ENCODE results near the gene TMEM92.
"Not testable (repeated sequence)": the region's sequence is repeated elsewhere in the genome, so short reads cannot be mapped to it uniquely, and the experiment has no call there.

TMEM92 gene

DNA sequence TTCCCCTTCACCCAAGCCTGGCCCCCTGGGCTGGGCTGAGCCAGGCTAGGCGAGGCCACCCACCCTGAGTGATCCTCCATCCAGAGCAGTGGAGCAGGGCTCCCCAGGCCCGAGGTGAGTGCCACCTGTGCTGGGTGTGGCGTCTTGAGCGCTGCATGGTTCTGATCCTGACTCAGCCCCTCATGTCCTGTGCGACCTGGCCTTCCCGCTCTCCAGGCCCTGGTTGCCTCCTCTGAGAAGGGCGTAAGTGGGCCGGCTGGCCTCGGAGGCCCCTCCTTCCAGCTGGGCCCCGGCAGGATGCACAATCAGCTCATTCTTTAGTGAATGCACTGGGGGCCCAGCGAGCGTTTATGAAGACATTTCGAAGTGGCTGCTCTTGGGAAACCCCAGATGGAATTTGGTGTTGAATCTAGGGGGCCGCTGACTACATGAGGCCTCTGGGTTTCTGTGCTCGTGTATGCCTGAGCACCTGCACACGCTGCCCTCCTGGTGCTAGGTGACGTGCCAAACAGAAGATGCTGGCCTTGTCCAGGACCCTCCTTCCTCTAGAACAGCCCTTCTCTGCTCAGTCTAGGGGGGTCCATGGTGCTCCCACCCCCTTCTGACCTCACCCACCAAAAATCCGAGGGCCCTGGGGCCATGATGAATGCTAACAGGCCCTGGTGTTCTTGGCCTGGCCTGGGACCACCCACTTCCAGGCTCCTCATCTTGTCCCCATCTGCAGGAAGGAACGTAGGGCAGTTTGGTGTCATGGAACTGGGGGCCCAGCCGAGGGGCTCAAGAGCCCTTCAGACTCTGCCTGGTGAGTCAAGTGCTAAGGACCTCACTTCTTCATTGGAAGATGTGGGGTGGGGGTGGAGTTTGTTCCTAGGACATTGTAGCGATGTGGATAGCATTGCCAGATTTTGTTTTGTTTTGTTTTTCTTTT, 3.6 kb upstream of the TMEM92 start:
- H3K27ac ChIP-seq (ENCODE audit: low read depth, low read length), result no peak overlapping the region

DNA sequence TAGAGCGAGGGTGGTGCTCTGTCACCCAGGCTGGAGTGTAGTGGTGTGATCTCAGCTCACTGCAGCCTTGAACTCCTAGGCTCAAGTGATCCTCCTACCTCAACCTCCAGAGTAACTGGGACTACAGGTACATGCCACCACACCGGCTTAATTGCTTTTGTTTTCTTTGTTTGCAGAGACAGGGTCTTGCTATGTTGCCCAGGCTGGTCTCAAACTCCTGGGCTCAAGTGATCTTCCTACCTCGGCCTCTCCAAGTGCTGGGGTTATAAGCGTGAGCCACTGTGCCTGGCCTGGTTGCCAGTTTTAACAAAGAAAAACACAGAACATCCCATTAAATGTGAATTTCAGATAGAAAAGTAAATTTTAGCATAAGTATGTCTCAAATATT, 2.9 kb upstream of the TMEM92 start:
- not testable (repeated sequence) for H3K9me3 ChIP-seq (ENCODE audit: control insufficient read depth, insufficient read depth, low read depth, low read length); H3K27me3 ChIP-seq (ENCODE audit: control insufficient read depth, insufficient read depth, low read length); H3K4me3 ChIP-seq (ENCODE audit: low read depth, low read length); H3K36me3 ChIP-seq (ENCODE audit: control insufficient read depth, insufficient read depth, low read length); H3K27ac ChIP-seq (ENCODE audit: low read depth, low read length); H3K9ac ChIP-seq (ENCODE audit: low read length)
- H3K4me1 ChIP-seq (ENCODE audit: control insufficient read depth, insufficient read depth, low read length), result peaks cover 46% of the 10 kb centered on the region

More for the DNA sequence above, 3.6 kb upstream of the TMEM92 start:
- Histone ChIP-seq H3K4me3 (ENCODE audit: low read depth, low read length) (no peak overlapping the region), H3K36me3 (ENCODE audit: control insufficient read depth, insufficient read depth, low read length) (no peaks in the 10 kb centered on the region), H3K9ac (ENCODE audit: low read length) (no peak overlapping the region), H3K9me3 (ENCODE audit: control insufficient read depth, insufficient read depth, low read depth, low read length) (no peaks in the 10 kb centered on the region), H3K4me1 (ENCODE audit: control insufficient read depth, insufficient read depth, low read length) (peaks cover 52% of the 10 kb centered on the region), H3K27me3 (ENCODE audit: control insufficient read depth, insufficient read depth, low read length) (no peaks in the 10 kb centered on the region)

DNA sequence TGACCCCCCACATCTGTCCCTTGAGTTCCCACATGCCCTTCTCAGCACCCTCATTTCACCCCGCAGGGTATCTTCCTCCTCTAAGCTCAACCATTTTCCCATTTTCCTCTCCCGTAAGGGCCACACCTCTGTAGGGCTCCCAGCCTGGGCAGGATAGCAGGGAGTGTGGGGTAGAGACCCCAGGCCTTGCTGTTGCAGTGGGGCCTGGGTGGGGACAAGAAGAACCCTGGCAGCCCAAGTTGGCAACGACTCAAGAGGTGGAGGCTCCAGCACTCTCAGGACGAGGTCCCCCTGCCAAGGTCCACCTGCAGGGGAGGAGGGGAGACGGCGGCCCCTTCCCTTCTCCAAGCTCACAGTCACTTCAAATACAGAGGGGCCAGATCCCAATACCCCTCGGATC, 2.0 kb upstream of the TMEM92 start:
- H3K4me3 ChIP-seq (ENCODE audit: low read depth, low read length), result peak overlapping the region; percentile 64
- no peaks in the 10 kb centered on the region for H3K27me3 ChIP-seq (ENCODE audit: control insufficient read depth, insufficient read depth, low read length)
- H3K27ac ChIP-seq (ENCODE audit: low read depth, low read length), result no peak overlapping the region
- no peaks in the 10 kb centered on the region for H3K36me3 ChIP-seq (ENCODE audit: control insufficient read depth, insufficient read depth, low read length)
- H3K9ac ChIP-seq (ENCODE audit: low read length), result no peak overlapping the region
- H3K9me3 ChIP-seq (ENCODE audit: control insufficient read depth, insufficient read depth, low read depth, low read length), result no peaks in the 10 kb centered on the region
- peaks cover 49% of the 10 kb centered on the region for H3K4me1 ChIP-seq (ENCODE audit: control insufficient read depth, insufficient read depth, low read length)

DNA sequence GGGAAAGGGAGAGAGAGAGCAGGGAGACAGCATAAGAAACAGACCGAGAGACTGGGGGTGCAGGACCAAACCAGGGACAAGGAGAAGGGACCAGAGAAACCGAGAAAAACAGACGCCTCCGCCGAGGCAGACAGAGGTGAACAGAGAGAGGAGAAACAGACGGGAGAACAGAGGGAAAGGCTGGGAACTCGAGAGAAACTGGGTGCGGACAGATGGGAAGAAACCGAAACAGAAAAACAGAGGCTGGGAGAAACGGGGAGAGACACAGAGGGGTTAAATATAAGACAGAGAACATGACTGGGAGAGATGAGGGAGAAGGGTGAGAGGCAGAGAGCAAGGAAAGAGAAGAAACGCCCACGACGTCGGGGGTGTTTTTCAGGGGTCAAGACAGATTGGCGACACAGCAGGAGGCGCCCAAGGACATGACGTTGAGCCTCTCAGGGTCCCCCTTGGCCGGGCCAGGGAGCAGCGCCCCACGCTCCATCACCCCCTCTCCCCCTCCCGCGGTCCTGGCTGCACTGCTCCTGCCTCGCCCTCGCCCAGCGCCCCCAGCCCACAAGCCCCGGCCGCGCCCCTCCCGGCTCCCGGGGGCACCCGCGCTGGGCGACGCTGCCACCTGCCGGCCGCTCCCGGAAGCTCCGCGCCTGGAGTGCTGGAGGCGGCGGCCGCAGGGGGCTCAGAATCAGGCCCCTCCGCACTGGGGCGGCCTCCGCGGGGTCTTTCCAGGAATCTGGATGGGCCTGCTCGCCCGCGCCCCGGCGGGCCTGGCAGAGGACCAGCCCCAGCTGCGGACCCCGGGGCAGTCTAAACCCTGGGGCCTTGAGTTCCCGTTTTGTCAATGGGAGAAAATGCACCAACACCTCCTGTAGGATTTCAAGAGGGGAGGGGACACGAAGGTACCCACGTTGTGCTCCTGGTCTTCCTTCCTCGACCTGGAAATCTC, 1.3 kb upstream of the TMEM92 start:
- H3K4me3 ChIP-seq (ENCODE audit: low read depth, low read length), result peak overlapping the region; percentile 64
- H3K9ac ChIP-seq (ENCODE audit: low read length), result no peak overlapping the region
- no peaks in the 10 kb centered on the region for H3K9me3 ChIP-seq (ENCODE audit: control insufficient read depth, insufficient read depth, low read depth, low read length)
- H3K27me3 ChIP-seq (ENCODE audit: control insufficient read depth, insufficient read depth, low read length), result no peaks in the 10 kb centered on the region
- H3K27ac ChIP-seq (ENCODE audit: low read depth, low read length), result no peak overlapping the region
- no peaks in the 10 kb centered on the region for H3K36me3 ChIP-seq (ENCODE audit: control insufficient read depth, insufficient read depth, low read length)
- H3K4me1 ChIP-seq (ENCODE audit: control insufficient read depth, insufficient read depth, low read length), result peaks cover 56% of the 10 kb centered on the region

DNA sequence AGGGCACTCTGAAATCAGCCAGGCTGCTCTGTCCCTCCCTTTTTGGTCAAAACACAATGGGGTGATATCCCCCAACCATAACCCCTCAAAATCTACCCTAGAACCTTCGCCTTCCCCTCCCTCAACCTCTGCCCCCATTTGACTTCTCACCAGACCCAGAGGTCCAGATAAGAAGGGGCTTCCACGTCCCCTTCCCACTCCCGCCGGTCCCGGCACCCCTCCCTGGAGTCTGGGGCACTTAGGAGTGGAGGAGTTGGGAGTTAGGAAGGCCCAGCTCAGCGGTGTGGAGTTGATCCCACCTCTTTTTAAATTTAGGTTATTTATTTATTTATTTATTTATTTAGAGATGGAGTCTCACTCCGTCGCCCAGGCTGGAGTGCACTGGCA, 619 bp upstream of the TMEM92 start:
- Histone ChIP-seq H3K9ac (ENCODE audit: low read length) (no peak overlapping the region), H3K4me1 (ENCODE audit: control insufficient read depth, insufficient read depth, low read length) (peaks cover 57% of the 10 kb centered on the region), H3K4me3 (ENCODE audit: low read depth, low read length) (peak overlapping the region; percentile 64), H3K27me3 (ENCODE audit: control insufficient read depth, insufficient read depth, low read length) (no peaks in the 10 kb centered on the region), H3K9me3 (ENCODE audit: control insufficient read depth, insufficient read depth, low read depth, low read length) (no peaks in the 10 kb centered on the region), H3K36me3 (ENCODE audit: control insufficient read depth, insufficient read depth, low read length) (no peaks in the 10 kb centered on the region), H3K27ac (ENCODE audit: low read depth, low read length) (no peak overlapping the region)

DNA sequence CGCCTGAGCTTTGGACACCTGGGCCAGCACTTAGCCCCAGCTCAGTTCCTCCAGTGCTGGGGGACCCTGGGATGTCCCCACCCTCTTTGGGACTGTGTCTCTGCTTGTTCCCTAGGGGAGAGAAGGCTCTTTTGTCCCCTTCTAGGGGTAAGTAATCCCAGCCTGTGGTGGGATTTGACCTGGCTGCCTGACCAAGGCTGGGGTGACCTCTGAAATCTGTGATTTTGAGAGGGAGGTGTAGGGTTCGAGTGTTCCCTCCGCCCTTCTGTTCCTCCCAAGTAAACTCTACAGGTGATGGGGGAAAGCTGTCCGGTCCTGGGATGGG, 593 bp downstream of the TMEM92 start:
- H3K4me1 ChIP-seq (ENCODE audit: control insufficient read depth, insufficient read depth, low read length), result peaks cover 62% of the 10 kb centered on the region
- H3K9ac ChIP-seq (ENCODE audit: low read length), result peak overlapping the region; percentile 25
- H3K27me3 ChIP-seq (ENCODE audit: control insufficient read depth, insufficient read depth, low read length), result no peaks in the 10 kb centered on the region

DNA sequence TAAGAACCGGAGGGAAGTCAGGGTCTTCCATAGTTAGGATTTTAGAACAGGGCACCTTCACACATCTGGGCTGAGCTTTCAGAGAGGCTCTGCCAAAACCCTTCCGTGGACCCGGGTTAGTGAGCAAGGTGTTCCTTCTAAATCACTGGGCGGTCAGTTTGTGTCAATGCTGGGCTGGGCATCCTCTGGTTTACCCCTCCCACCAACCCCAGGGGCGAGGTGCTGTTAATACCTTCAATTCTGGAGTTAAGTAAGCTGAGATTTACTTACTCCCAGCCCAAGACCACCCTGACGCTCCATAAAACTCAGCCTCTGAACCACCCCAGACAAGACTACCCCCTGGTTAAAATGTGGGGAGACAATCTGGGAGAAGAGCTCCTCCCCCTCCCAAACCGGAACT, 1.0 kb downstream of the TMEM92 start:
- Histone ChIP-seq H3K4me1 (ENCODE audit: control insufficient read depth, insufficient read depth, low read length) (peaks cover 65% of the 10 kb centered on the region), H3K27me3 (ENCODE audit: control insufficient read depth, insufficient read depth, low read length) (no peaks in the 10 kb centered on the region), H3K27ac (ENCODE audit: low read depth, low read length) (no peak overlapping the region), H3K9me3 (ENCODE audit: control insufficient read depth, insufficient read depth, low read depth, low read length) (no peaks in the 10 kb centered on the region), H3K4me3 (ENCODE audit: low read depth, low read length) (peak overlapping the region; percentile 64), H3K36me3 (ENCODE audit: control insufficient read depth, insufficient read depth, low read length) (peaks cover 9% of the 10 kb centered on the region), H3K9ac (ENCODE audit: low read length) (no peak overlapping the region)

More for the DNA sequence above, 593 bp downstream of the TMEM92 start:
- Histone ChIP-seq H3K36me3 (ENCODE audit: control insufficient read depth, insufficient read depth, low read length) (peaks cover 7% of the 10 kb centered on the region), H3K27ac (ENCODE audit: low read depth, low read length) (no peak overlapping the region), H3K9me3 (ENCODE audit: control insufficient read depth, insufficient read depth, low read depth, low read length) (no peaks in the 10 kb centered on the region), H3K4me3 (ENCODE audit: low read depth, low read length) (peak overlapping the region; percentile 64)

DNA sequence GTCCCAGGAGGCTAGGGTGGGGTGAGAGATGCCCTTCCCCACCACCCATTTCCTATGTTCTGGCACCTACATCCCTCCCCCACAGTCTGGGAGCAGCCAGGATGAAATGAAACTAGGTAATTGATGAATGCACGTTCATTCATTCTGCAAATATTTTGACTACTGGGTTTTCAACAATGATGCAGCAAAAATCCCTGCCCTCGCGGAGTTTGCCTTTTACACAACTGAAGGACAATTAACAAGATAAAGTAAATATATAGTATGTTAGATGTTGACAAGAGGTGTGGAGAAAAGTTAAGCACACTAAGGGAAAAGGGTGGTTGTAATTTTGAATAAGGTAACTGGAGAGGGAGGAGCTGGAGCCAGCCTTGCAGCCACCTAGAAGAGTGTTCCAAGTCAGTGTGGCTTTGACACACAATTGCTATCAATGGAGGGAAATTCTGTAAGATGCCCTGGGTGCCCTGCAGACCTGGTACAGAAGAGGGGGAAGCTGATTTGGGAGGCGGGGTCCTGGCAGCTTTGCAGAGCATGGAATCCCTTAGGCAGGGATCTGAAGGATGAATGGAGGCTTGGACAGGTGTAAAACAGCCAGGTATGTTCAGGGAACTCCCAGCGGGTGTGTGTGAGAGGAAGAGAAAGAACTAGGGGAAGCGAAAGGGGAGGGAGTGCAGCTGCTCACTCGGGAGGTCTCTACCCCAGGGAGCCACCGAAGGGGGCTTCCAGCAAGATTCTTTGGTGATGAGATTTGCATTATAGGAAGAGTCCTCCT, 2.5 kb downstream of the TMEM92 start:
- Histone ChIP-seq H3K4me1 (ENCODE audit: control insufficient read depth, insufficient read depth, low read length) (peaks cover 62% of the 10 kb centered on the region), H3K9ac (ENCODE audit: low read length) (no peak overlapping the region), H3K9me3 (ENCODE audit: control insufficient read depth, insufficient read depth, low read depth, low read length) (no peaks in the 10 kb centered on the region), H3K27me3 (ENCODE audit: control insufficient read depth, insufficient read depth, low read length) (no peaks in the 10 kb centered on the region), H3K27ac (ENCODE audit: low read depth, low read length) (no peak overlapping the region), H3K36me3 (ENCODE audit: control insufficient read depth, insufficient read depth, low read length) (peaks cover 9% of the 10 kb centered on the region), H3K4me3 (ENCODE audit: low read depth, low read length) (no peak overlapping the region)

DNA sequence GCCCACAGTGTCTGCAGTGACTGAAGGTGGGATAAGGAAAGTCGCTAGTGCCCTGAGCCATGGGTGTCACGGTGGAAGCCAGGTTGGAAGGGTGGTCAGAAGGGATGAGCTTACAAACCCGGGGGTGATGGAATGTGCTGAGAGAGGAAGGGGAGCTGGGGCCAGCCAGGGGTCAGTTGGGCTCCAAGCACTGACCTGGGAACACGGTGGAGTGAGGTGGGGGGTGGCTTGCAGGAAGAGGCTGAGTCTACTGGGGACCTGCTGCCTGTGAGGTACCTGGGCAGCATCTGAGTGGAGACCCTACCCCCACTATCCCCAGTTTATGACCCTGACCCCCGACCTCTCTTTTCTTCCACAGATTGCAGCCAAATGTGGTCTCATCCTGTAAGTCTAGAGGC, 3.1 kb downstream of the TMEM92 start:
- Histone ChIP-seq H3K9ac (ENCODE audit: low read length) (no peak overlapping the region), H3K4me1 (ENCODE audit: control insufficient read depth, insufficient read depth, low read length) (peaks cover 60% of the 10 kb centered on the region)

DNA sequence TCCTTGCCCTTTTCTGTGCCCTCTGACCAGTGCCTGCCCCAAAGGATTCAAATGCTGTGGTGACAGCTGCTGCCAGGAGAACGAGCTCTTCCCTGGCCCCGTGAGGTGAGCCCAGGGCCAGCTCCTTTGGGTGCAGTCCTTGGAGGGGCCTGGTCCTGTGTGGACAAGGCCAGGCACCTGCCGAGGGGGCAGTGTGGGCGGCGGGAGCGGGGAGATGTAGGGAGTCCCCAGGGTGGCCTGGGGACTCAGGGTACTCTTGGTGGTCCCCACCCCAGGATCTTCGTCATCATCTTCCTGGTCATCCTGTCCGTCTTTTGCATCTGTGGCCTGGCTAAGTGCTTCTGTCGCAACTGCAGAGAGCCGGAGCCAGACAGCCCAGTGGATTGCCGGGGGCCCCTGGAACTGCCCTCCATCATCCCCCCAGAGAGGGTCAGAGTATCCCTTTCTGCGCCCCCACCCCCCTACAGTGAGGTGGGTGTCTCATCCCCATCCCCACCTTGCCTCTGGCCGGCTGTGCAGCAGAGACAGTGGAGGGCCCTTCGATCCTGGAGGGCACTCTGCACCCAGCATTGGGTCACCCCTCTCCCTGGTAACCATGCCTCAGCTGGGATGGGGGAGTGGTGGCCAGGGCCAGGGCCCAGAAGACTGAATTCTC, 4.4 kb downstream of the TMEM92 start:
- no peak overlapping the region for H3K9ac ChIP-seq (ENCODE audit: low read length)
- peaks cover 12% of the 10 kb centered on the region for H3K36me3 ChIP-seq (ENCODE audit: control insufficient read depth, insufficient read depth, low read length)
- H3K9me3 ChIP-seq (ENCODE audit: control insufficient read depth, insufficient read depth, low read depth, low read length), result peaks cover 9% of the 10 kb centered on the region
- H3K4me3 ChIP-seq (ENCODE audit: low read depth, low read length), result no peak overlapping the region
- no peak overlapping the region for H3K27ac ChIP-seq (ENCODE audit: low read depth, low read length)
- H3K4me1 ChIP-seq (ENCODE audit: control insufficient read depth, insufficient read depth, low read length), result peaks cover 50% of the 10 kb centered on the region
- H3K27me3 ChIP-seq (ENCODE audit: control insufficient read depth, insufficient read depth, low read length), result no peaks in the 10 kb centered on the region

More for the DNA sequence above, 3.1 kb downstream of the TMEM92 start:
- Histone ChIP-seq H3K9me3 (ENCODE audit: control insufficient read depth, insufficient read depth, low read depth, low read length) (no peaks in the 10 kb centered on the region), H3K27ac (ENCODE audit: low read depth, low read length) (no peak overlapping the region), H3K4me3 (ENCODE audit: low read depth, low read length) (no peak overlapping the region), H3K27me3 (ENCODE audit: control insufficient read depth, insufficient read depth, low read length) (no peaks in the 10 kb centered on the region), H3K36me3 (ENCODE audit: control insufficient read depth, insufficient read depth, low read length) (peaks cover 9% of the 10 kb centered on the region)

Measured in HUES6 (cell line).